ENCODE measurements around the gene FOXP1.
"Not testable (repeated sequence)": the region's sequence is repeated elsewhere in the genome, so short reads cannot be mapped to it uniquely, and the experiment has no call there.

Gene FOXP1

DNA sequence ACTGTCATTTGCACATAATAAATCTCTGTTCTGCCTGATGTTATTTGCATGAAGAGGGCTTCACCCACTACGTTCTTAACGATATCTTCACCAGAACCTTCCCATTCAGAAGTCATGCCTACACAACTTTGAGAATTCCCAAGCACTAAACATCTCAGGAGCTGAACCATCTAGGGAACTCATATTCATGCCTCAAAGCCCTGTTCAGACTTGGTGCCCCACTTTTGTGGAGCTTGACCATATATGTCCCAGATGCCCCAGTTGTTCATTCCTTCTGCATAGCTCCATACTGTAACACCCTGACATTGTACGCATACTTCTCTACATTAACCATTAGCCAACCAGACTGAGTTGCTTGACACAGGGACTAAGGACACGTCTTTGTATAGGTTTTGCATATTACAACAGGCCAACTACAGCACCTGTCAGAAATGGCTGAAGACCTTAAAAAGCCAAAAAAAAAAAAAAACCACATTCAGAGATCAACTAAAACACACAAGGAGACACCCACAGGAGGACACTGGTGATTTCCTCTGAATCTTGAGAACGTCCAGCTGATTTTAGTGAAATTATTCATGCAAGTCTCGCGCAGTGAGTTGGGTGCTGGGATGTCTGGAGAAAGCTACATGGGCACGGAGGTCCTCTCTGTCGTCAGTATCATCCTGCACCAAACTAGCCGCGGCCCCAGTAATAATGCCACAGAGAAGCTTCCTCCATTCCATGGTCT lies 141.4 kb downstream of the FOXP1 start:
- no peak overlapping the region for H3K4me3 ChIP-seq (ENCODE audit: low read depth in 1 of 5, low read length in 5 of 5)
- H3K9ac ChIP-seq (ENCODE audit: low read length in 5 of 5) = no peak overlapping the region
- no peaks in the 10 kb centered on the region for H3K9me3 ChIP-seq (ENCODE audit: control insufficient read depth in 5 of 5, low read length in 5 of 5)
- H3K4me1 ChIP-seq (ENCODE audit: control insufficient read depth in 5 of 5, insufficient read depth in 5 of 5, low read length in 5 of 5) = peaks cover 0 to 35% (median 25%) of the 10 kb centered on the region in 5 donors
- no peaks in the 10 kb centered on the region for H3K27me3 ChIP-seq (ENCODE audit: control insufficient read depth in 5 of 5, insufficient read depth in 4 of 5, low read length in 5 of 5)
- no peaks in the 10 kb centered on the region for H3K36me3 ChIP-seq (ENCODE audit: control insufficient read depth in 5 of 5, insufficient read depth in 5 of 5, low read length in 5 of 5)
- H3K27ac ChIP-seq (ENCODE audit: low read depth, low read length) = no peak overlapping the region

DNA sequence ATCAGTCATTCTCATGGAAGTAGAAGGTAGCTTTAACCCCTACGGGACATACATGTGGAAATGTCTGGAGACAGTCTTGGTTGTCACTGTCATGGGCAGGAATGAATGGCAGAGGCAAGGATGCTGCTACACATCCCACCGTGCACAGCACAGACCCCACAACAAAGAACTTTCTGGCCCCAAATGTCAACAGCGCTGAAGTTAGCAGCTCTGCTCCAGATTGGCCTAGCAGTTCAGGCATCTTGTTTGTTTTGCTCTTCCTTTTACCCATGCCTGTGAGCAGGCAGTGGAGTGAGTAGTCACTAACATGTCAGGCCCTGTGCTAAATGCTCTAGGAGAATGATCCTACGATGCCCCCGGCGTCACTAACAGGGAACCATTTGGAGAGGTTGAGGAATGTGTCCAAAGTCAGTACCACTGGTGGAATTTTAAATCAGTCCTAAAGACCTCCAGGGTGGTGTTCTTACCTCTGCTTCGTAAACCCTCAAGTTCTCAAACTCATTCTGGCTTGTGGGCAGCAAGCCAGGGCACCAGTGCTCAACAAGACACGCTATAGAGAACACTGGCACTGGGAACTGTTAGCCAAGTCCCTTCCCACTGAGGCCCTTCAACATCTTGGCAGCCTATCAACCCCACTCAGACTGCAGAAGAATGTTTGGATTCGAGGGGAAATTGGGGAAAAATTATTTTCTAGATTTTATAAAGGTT lies 142.2 kb downstream of the FOXP1 start:
- Histone ChIP-seq H3K27ac (ENCODE audit: low read depth, low read length) (no peak overlapping the region), H3K27me3 (ENCODE audit: control insufficient read depth in 5 of 5, insufficient read depth in 4 of 5, low read length in 5 of 5) (no peaks in the 10 kb centered on the region), H3K4me1 (ENCODE audit: control insufficient read depth in 5 of 5, insufficient read depth in 5 of 5, low read length in 5 of 5) (peaks cover 0 to 35% (median 25%) of the 10 kb centered on the region in 5 donors), H3K4me3 (ENCODE audit: low read depth in 1 of 5, low read length in 5 of 5) (no peak overlapping the region), H3K9ac (ENCODE audit: low read length in 5 of 5) (no peak overlapping the region), H3K36me3 (ENCODE audit: control insufficient read depth in 5 of 5, insufficient read depth in 5 of 5, low read length in 5 of 5) (no peaks in the 10 kb centered on the region), H3K9me3 (ENCODE audit: control insufficient read depth in 5 of 5, low read length in 5 of 5) (no peaks in the 10 kb centered on the region)

DNA sequence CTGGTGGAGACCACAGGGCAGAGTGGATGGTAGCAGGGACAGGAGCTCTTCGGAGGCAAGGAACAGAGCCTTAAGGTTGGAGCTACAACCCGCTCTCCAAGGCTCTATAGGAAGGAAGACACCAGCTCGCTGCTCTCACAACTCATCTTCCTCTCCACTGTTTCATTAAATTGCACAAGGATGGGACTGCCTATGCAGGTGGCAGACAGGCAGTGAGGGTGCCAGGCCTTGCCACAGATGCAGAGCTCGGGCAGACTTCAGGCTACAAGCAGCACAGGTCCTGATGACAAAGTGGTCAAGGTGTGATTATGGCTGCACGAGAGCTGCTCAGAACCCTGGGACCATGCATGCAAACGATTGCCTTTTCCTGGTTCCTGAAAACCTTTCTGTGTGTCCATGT lies 144.6 kb downstream of the FOXP1 start:
- peaks cover 0 to 21% (median 14%) of the 10 kb centered on the region in 5 donors for H3K4me1 ChIP-seq (ENCODE audit: control insufficient read depth in 5 of 5, insufficient read depth in 5 of 5, low read length in 5 of 5)
- H3K9me3 ChIP-seq (ENCODE audit: control insufficient read depth in 5 of 5, low read length in 5 of 5) = no peaks in the 10 kb centered on the region
- H3K27ac ChIP-seq (ENCODE audit: low read depth, low read length) = no peak overlapping the region
- no peaks in the 10 kb centered on the region for H3K27me3 ChIP-seq (ENCODE audit: control insufficient read depth in 5 of 5, insufficient read depth in 4 of 5, low read length in 5 of 5)
- no peak overlapping the region for H3K4me3 ChIP-seq (ENCODE audit: low read depth in 1 of 5, low read length in 5 of 5)
- no peaks in the 10 kb centered on the region for H3K36me3 ChIP-seq (ENCODE audit: control insufficient read depth in 5 of 5, insufficient read depth in 5 of 5, low read length in 5 of 5)
- no peak overlapping the region for H3K9ac ChIP-seq (ENCODE audit: low read length in 5 of 5)

DNA sequence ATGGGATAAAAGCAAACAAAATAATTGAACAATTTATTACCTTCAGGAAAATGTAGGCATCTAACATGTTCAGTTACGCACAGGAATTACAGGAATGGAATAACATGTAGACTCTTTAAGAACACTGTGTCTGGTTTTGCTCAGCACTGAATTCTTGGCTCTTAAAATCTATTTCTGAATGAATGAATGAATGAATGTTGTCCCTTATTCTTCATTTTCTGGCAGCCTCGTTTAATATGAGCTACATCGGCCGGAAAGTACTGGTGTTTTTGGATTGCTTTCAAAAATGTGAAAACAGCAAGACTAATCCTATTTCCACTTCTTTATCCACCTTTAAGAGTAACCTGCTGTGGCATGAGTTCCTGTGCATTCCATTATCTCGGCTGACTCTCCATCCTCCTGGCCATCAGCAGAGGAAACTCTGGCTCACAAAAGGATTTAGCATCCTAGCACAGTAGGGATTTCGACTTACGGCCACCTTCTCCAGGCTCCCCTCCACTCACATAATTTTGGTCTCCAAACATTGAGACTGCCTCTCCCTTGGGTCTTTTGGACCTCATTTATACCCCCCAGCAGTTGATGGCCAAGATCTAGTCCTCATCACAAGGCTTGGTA lies 145.3 kb downstream of the FOXP1 start:
- H3K9me3 ChIP-seq (ENCODE audit: control insufficient read depth in 5 of 5, low read length in 5 of 5) = no peaks in the 10 kb centered on the region
- H3K27me3 ChIP-seq (ENCODE audit: control insufficient read depth in 5 of 5, insufficient read depth in 4 of 5, low read length in 5 of 5) = no peaks in the 10 kb centered on the region
- no peaks in the 10 kb centered on the region for H3K36me3 ChIP-seq (ENCODE audit: control insufficient read depth in 5 of 5, insufficient read depth in 5 of 5, low read length in 5 of 5)
- H3K27ac ChIP-seq (ENCODE audit: low read depth, low read length) = no peak overlapping the region
- no peak overlapping the region for H3K9ac ChIP-seq (ENCODE audit: low read length in 5 of 5)
- H3K4me1 ChIP-seq (ENCODE audit: control insufficient read depth in 5 of 5, insufficient read depth in 5 of 5, low read length in 5 of 5) = peaks cover 0 to 15% (median 9%) of the 10 kb centered on the region in 5 donors
- H3K4me3 ChIP-seq (ENCODE audit: low read depth in 1 of 5, low read length in 5 of 5) = no peak overlapping the region

DNA sequence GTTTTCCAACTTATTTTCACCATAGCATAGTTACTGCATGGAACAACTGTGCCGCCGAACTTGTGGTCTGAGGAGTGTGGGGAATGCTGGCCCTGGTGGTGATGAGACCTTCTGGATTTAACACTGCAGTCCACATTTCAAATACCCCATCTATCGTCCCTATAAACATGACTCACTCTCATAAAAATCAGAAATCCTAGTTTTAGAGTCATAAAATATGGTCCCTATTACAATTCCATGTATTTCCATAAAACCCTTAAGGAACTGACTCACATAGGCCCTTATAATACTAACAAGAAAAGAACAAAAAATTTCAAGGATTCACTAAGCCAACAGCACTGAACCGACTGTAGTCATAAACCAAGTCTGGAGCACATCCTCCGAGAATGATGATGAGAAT lies 147.2 kb downstream of the FOXP1 start:
- Histone ChIP-seq H3K9ac (ENCODE audit: low read length in 5 of 5) (no peak overlapping the region), H3K4me3 (ENCODE audit: low read depth in 1 of 5, low read length in 5 of 5) (no peak overlapping the region), H3K9me3 (ENCODE audit: control insufficient read depth in 5 of 5, low read length in 5 of 5) (no peaks in the 10 kb centered on the region), H3K36me3 (ENCODE audit: control insufficient read depth in 5 of 5, insufficient read depth in 5 of 5, low read length in 5 of 5) (no peaks in the 10 kb centered on the region), H3K4me1 (ENCODE audit: control insufficient read depth in 5 of 5, insufficient read depth in 5 of 5, low read length in 5 of 5) (peaks cover 0 to 17% (median 10%) of the 10 kb centered on the region in 5 donors), H3K27ac (ENCODE audit: low read depth, low read length) (no peak overlapping the region), H3K27me3 (ENCODE audit: control insufficient read depth in 5 of 5, insufficient read depth in 4 of 5, low read length in 5 of 5) (no peaks in the 10 kb centered on the region)

DNA sequence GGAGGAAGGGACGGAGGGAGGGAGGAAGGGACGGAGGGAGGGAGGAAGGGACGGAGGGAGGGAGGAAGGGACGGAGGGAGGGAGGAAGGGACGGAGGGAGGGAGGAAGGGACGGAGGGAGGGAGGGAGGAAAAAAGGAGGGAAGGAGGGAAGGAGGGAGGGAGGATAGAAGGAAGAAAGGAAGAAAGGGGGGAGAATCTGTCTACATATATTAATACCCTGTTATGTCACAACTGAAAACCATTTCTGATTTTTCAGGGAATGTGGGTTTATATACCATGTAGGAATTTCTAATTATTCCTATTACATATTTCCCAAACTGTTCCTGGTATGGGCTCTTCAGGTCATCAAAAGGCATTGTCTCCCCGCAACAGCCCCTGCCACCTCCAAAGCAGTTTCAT lies 147.7 kb downstream of the FOXP1 start:
- H3K4me3 ChIP-seq (ENCODE audit: low read depth in 1 of 5, low read length in 5 of 5); H3K36me3 ChIP-seq (ENCODE audit: control insufficient read depth in 5 of 5, insufficient read depth in 5 of 5, low read length in 5 of 5); H3K27me3 ChIP-seq (ENCODE audit: control insufficient read depth in 5 of 5, insufficient read depth in 4 of 5, low read length in 5 of 5); H3K9ac ChIP-seq (ENCODE audit: low read length in 5 of 5); H3K9me3 ChIP-seq (ENCODE audit: control insufficient read depth in 5 of 5, low read length in 5 of 5); H3K27ac ChIP-seq (ENCODE audit: low read depth, low read length): not testable (repeated sequence)
- H3K4me1 ChIP-seq (ENCODE audit: control insufficient read depth in 5 of 5, insufficient read depth in 5 of 5, low read length in 5 of 5) = peaks cover 0 to 13% (median 6%) of the 10 kb centered on the region in 5 donors

DNA sequence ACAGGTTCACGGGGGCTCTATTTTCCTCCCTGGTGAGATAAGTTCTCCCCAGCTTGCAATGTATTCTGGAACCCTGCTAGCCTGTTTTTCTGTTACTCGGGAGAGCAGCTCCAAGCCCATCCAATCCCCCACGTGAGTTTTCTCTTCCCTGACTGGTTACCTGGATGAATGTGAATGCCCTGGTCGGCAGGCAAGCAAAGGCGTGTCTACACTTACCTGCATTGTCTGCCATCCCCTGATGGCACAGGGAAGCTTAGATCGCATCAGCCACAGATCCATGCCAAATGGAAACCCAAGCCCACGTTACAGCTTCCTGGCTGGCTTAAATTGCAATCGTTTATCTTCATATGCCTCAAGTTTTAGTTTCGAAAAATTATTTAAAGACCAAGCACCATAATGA lies 149.9 kb downstream of the FOXP1 start:
- no peak overlapping the region for H3K27ac ChIP-seq (ENCODE audit: low read depth, low read length)
- H3K9ac ChIP-seq (ENCODE audit: low read length in 5 of 5) = no peak overlapping the region
- peaks cover 0 to 23% (median 12%) of the 10 kb centered on the region in 5 donors for H3K4me1 ChIP-seq (ENCODE audit: control insufficient read depth in 5 of 5, insufficient read depth in 5 of 5, low read length in 5 of 5)
- H3K4me3 ChIP-seq (ENCODE audit: low read depth in 1 of 5, low read length in 5 of 5) = no peak overlapping the region
- no peaks in the 10 kb centered on the region for H3K27me3 ChIP-seq (ENCODE audit: control insufficient read depth in 5 of 5, insufficient read depth in 4 of 5, low read length in 5 of 5)
- H3K36me3 ChIP-seq (ENCODE audit: control insufficient read depth in 5 of 5, insufficient read depth in 5 of 5, low read length in 5 of 5) = no peaks in the 10 kb centered on the region
- no peaks in the 10 kb centered on the region for H3K9me3 ChIP-seq (ENCODE audit: control insufficient read depth in 5 of 5, low read length in 5 of 5)

DNA sequence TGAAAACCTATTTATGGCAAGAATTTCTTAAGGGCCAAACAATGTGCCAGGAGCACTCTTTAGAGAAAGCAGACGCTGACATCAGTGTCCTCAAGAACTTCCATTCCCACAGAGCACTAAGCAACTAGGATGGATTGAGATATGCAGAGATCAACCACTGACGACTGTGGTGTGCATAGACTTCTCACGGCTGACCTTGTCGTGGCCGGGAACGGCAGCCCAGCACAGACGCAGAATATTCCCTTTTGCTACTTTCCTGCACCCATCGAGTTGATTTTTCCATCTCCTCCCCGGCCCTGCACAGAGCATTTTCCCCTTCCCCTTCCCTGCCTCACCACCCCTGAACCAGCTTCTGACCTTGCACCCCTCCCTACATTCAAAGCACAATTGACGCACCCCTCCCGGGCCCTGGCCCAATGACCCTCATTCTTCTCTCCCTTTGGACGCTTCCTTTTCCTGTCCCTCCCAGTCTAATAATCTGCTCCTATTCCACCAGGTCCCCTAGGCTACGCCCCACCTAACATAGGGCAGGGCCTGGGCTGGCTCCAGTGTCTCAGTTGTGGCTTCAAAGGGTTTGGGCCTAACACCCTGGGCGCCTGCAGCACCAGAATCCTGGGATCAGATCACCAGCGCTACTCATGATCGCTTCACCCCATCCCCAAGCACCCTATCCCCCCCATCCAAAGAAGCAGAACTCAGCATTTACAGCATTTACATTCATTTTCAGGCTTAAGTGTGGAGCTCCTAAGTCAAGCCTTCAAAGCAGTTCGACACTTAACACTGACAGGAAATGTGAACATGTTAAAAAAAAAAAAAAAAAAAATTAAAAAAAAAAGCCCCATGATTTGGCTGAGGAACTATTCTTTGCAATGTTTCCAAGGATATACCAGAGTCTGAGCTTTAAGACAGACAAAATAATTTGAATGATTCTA lies 151.2 kb downstream of the FOXP1 start:
- peaks cover 0 to 30% (median 16%) of the 10 kb centered on the region in 5 donors for H3K4me1 ChIP-seq (ENCODE audit: control insufficient read depth in 5 of 5, insufficient read depth in 5 of 5, low read length in 5 of 5)
- H3K4me3 ChIP-seq (ENCODE audit: low read depth in 1 of 5, low read length in 5 of 5) = no peak overlapping the region
- H3K9ac ChIP-seq (ENCODE audit: low read length in 5 of 5) = no peak overlapping the region
- no peaks in the 10 kb centered on the region for H3K9me3 ChIP-seq (ENCODE audit: control insufficient read depth in 5 of 5, low read length in 5 of 5)
- H3K27me3 ChIP-seq (ENCODE audit: control insufficient read depth in 5 of 5, insufficient read depth in 4 of 5, low read length in 5 of 5) = no peaks in the 10 kb centered on the region
- H3K36me3 ChIP-seq (ENCODE audit: control insufficient read depth in 5 of 5, insufficient read depth in 5 of 5, low read length in 5 of 5) = no peaks in the 10 kb centered on the region
- H3K27ac ChIP-seq (ENCODE audit: low read depth, low read length) = no peak overlapping the region

DNA sequence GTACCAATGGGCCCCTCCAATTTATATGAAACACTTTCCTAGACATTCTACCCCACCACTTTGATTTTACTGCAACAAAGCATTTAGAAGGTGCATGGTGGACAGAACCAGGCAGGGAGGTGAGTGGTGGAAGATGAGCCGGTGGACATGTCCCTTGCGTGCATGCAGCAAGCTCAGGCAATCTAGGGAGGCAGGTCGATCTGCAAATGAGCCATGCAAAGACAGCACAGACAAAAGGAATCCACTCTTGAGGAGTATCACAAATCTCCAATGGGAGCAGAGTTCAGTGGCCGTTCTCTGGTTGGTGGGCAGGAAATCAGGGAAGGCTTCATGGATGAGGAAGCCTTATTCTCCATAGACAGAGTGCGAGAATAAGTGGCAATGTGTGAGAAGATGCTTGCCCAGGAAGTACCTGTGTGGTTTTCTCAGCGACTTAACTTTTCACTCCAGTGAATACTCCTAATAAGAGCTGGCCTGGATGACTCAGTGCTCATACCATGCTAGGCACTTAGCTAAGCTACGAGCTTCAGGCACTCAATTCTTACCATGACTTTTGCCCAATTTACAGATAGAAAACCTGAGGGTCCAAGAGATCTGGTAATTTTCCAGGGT lies 152.5 kb downstream of the FOXP1 start:
- H3K27ac ChIP-seq (ENCODE audit: low read depth, low read length) = no peak overlapping the region

More for the DNA sequence above, 152.5 kb downstream of the FOXP1 start:
- Histone ChIP-seq H3K9me3 (ENCODE audit: control insufficient read depth in 5 of 5, low read length in 5 of 5) (no peaks in the 10 kb centered on the region), H3K9ac (ENCODE audit: low read length in 5 of 5) (no peak overlapping the region), H3K4me1 (ENCODE audit: control insufficient read depth in 5 of 5, insufficient read depth in 5 of 5, low read length in 5 of 5) (peaks cover 0 to 30% (median 16%) of the 10 kb centered on the region in 5 donors), H3K4me3 (ENCODE audit: low read depth in 1 of 5, low read length in 5 of 5) (no peak overlapping the region), H3K36me3 (ENCODE audit: control insufficient read depth in 5 of 5, insufficient read depth in 5 of 5, low read length in 5 of 5) (no peaks in the 10 kb centered on the region), H3K27me3 (ENCODE audit: control insufficient read depth in 5 of 5, insufficient read depth in 4 of 5, low read length in 5 of 5) (no peaks in the 10 kb centered on the region)

Measured in subcutaneous abdominal adipose tissue (tissue), 5 donors.